ENCODE results near the gene UQCRQ. TPM values are rescaled to one million over a fixed set of nuclear protein-coding genes. Genes with fewer than 3 reads are reported as not detected.

Gene UQCRQ
- total RNA-seq: 100 to 1,000 TPM; 114 to 116 (median 115) TPM
- 118 TPM for total RNA-seq (2013)

DNA sequence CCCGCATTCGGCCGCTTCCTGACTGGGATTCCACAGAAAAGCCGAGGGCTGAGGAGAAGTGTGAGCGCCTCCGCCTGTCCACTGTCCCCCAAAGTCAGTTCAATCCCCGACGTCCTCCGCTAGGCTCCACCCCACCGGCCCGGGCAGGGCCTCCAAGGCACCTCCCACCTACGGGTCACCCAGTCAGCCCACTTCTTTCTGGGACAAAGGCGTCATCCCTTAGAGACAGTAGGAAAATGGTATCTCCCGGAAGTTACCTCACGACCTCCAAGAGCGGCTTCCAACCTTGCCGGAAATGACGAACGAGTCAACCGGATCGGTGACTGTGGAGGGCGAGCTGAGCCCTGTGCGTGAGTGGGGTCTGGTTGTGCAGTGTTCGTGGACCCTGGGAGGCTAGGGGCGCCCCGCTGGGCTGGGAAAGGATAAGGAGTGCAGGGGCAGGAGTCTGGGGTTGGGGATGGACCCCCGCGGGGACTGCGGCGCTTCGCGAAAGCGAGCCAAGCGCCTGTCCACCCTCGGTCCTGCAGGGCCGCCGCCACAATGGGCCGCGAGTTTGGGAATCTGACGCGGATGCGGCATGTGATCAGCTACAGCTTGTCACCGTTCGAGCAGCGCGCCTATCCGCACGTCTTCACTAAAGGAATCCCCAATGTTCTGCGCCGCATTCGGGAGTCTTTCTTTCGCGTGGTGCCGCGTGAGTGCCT lies at the start of gene UQCRQ, which contains the start of gene GDF9:
Gene UQCRQ, plus strand, starts transcription at position 301 of the 704 bp plus-strand sequence. Its CDS starts 240 bp downstream, at position 541.
Gene GDF9, minus strand, starts transcription at position 128 of the 704 bp plus-strand sequence. CDS start 1,936 bp downstream, outside the sequence.
- H3K4me1 ChIP-seq (ENCODE audit: control insufficient read depth, insufficient read depth, low read length): peaks cover 14% of the 10 kb centered on the region
- ATAC-seq (peak; percentile 96 to 99 (median 96)), DNase-seq (peak; percentile 86 to 99)
- peaks cover 26 to 27% of the 10 kb centered on the region in 2 donors for H3K4me1 Mint-ChIP-seq
- H3K36me3 Mint-ChIP-seq: no peaks in the 10 kb centered on the region
- H3K4me3 Mint-ChIP-seq: peak within 1 kb of the TSS; percentile 100
- H3K27me3 ChIP-seq (ENCODE audit: control insufficient read depth, insufficient read depth, low read length): no peaks in the 10 kb centered on the region
- peaks cover 0 to 9% of the 10 kb centered on the region in 2 donors for H3K27me3 Mint-ChIP-seq (ENCODE audit: low read depth in 2 of 2)
- H3K27ac Mint-ChIP-seq: peak within 1 kb of the TSS; percentile 97 to 99
- H3K36me3 ChIP-seq (ENCODE audit: control insufficient read depth, insufficient read depth, low read length): peaks cover 5% of the 10 kb centered on the region
- H3K9me3 Mint-ChIP-seq: no peaks in the 10 kb centered on the region
- peak within 1 kb of the TSS; percentile 73 for H3K4me3 ChIP-seq (ENCODE audit: low read length)
- intact Hi-C loops (cut with micrococcal nuclease): loop anchor here (1.0 kb wide), 1 partner anchor 185 kb away; no protein-coding TSS in a partner anchor
- WGBS (ENCODE audit: insufficient coverage): under 1% methylated on average over 55 of the region's 55 CpGs
- TF ChIP-seq, protein P1, sequence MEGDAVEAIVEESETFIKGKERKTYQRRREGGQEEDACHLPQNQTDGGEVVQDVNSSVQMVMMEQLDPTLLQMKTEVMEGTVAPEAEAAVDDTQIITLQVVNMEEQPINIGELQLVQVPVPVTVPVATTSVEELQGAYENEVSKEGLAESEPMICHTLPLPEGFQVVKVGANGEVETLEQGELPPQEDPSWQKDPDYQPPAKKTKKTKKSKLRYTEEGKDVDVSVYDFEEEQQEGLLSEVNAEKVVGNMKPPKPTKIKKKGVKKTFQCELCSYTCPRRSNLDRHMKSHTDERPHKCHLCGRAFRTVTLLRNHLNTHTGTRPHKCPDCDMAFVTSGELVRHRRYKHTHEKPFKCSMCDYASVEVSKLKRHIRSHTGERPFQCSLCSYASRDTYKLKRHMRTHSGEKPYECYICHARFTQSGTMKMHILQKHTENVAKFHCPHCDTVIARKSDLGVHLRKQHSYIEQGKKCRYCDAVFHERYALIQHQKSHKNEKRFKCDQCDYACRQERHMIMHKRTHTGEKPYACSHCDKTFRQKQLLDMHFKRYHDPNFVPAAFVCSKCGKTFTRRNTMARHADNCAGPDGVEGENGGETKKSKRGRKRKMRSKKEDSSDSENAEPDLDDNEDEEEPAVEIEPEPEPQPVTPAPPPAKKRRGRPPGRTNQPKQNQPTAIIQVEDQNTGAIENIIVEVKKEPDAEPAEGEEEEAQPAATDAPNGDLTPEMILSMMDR (IDR thresholded peaks at IDR 0.05): no peak
- peak within 1 kb of the TSS; percentile 98 for H3K27ac ChIP-seq (ENCODE audit: low read length)
- no peaks in the 10 kb centered on the region for H3K9me3 ChIP-seq (ENCODE audit: control insufficient read depth, insufficient read depth, low read length)

DNA sequence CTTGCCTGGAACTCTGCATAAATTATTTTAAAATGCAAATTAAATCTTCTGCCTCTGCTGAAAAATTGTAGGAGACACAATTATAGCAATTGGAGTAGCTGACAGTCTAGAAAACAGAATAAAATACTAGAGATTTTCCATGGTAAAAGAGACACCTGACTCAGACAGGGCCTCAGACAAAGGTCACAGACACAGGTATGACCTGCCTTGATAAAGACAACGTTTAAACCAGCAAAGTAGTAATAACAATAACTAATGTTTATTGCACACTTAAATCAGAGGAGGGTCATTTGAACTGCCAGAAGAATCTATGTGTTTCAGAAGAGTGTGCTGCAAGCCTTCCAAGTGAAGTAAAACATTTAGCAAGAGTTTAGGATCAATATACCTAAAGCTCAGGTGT lies 49.4 kb upstream of the UQCRQ start:
- Mint-ChIP-seq H3K4me1 (peaks cover 16 to 18% of the 10 kb centered on the region in 2 donors), H3K4me3 (no peak overlapping the region), H3K27me3 (ENCODE audit: low read depth in 2 of 2) (peaks cover 48 to 59% of the 10 kb centered on the region in 2 donors), H3K36me3 (no peaks in the 10 kb centered on the region), H3K27ac (no peak overlapping the region), H3K9me3 (no peaks in the 10 kb centered on the region)
- intact Hi-C loops (cut with micrococcal nuclease): no loop called here
- no peak overlapping the region for H3K4me3 ChIP-seq (ENCODE audit: low read length)
- H3K27me3 ChIP-seq (ENCODE audit: control insufficient read depth, insufficient read depth, low read length): peaks cover 26% of the 10 kb centered on the region
- no peak overlapping the region for H3K27ac ChIP-seq (ENCODE audit: low read length)
- TF ChIP-seq, protein P1 (IDR thresholded peaks at IDR 0.05): no peak
- ATAC-seq (no peak), DNase-seq (no peak)
- H3K9me3 ChIP-seq (ENCODE audit: control insufficient read depth, insufficient read depth, low read length): no peaks in the 10 kb centered on the region
- peaks cover 15% of the 10 kb centered on the region for H3K4me1 ChIP-seq (ENCODE audit: control insufficient read depth, insufficient read depth, low read length)
- no peaks in the 10 kb centered on the region for H3K36me3 ChIP-seq (ENCODE audit: control insufficient read depth, insufficient read depth, low read length)
- WGBS (ENCODE audit: insufficient coverage): 80% methylated on average over 1 of the region's 1 CpG

DNA sequence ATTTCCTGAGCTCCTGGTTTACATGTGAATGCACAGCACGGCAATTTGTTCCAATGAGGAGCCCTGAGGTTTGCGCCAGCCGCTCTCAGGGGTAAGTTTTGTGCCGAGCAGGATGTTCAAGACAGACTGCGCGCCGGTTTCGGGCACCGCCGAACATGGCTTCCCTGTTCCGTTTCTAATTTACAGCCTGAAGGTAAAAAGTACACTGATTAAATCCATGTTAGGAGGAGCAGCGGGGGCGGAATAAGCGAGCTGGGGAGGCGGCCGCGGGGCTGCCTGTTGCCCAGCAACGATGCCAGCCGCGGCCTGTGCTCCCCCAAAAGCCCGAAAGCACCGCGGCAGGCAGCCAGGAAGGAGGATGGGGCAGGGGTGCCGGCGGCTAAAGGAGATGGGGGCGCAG lies 47.0 kb upstream of the UQCRQ start:
- intact Hi-C loops (cut with micrococcal nuclease): no loop called here
- no peaks in the 10 kb centered on the region for H3K9me3 Mint-ChIP-seq
- TF ChIP-seq, protein P1 (IDR thresholded peaks at IDR 0.05): no peak
- Histone ChIP-seq H3K4me3 (ENCODE audit: low read length) (no peak overlapping the region), H3K27me3 (ENCODE audit: control insufficient read depth, insufficient read depth, low read length) (peaks cover 27% of the 10 kb centered on the region), H3K4me1 (ENCODE audit: control insufficient read depth, insufficient read depth, low read length) (peaks cover 11% of the 10 kb centered on the region), H3K36me3 (ENCODE audit: control insufficient read depth, insufficient read depth, low read length) (no peaks in the 10 kb centered on the region), H3K27ac (ENCODE audit: low read length) (no peak overlapping the region), H3K9me3 (ENCODE audit: control insufficient read depth, insufficient read depth, low read length) (no peaks in the 10 kb centered on the region)
- H3K27ac Mint-ChIP-seq: no peak overlapping the region
- H3K36me3 Mint-ChIP-seq: no peaks in the 10 kb centered on the region
- H3K4me1 Mint-ChIP-seq: peaks cover 10 to 11% of the 10 kb centered on the region in 2 donors
- H3K4me3 Mint-ChIP-seq: no peak overlapping the region
- peak in 1 of 2 donors; percentile 38 for DNase-seq
- no peak for ATAC-seq
- 16% methylated on average over 26 of the region's 26 CpGs for WGBS (ENCODE audit: insufficient coverage)
- H3K27me3 Mint-ChIP-seq (ENCODE audit: low read depth in 2 of 2): peaks cover 48% of the 10 kb centered on the region in 2 donors
